WTC11 (cell line): ENCODE results near the gene MFSD1. TPM values are rescaled to one million over a fixed set of nuclear protein-coding genes. Genes with fewer than 3 reads are reported as not detected.

ENCODE experiments used
- ATAC-seq: fragments of 200-7000 bp; cut with Tn5 transposase; 2 replicates; pipeline ENCODE4 v1.10.0; 2021; ENCODE audit warnings: mild to moderate bottlenecking, moderate library complexity
- CTCF ChIA-PET: fragments of 300-600 bp; sonication (Branson Sonifier 250); formaldehyde crosslinking; loops from one replicate; lab custom pipeline; 2021; ENCODE audit warnings: antibody characterized with exemption; lab: Charles Lee
- POLR2A ChIA-PET: fragments of 350-600 bp; sonication (Branson Sonifier 250); formaldehyde crosslinking; loops from one replicate; lab custom pipeline; 2021; ENCODE audit warnings: antibody characterized with exemption; lab: Charles Lee
- DNase-seq: peaks from one replicate; pipeline ENCODE4 v3.0.0; 2021; ENCODE audit warnings: low spot score
- H3K27ac Mint-ChIP-seq: 2 replicates; pipeline ENCODE4 v1.8.0; 2021; ENCODE audit warnings: mixed read lengths
- H3K27me3 Mint-ChIP-seq: 2 replicates; pipeline ENCODE4 v1.8.0; 2021; ENCODE audit warnings: low read depth, mild to moderate bottlenecking, moderate library complexity, mixed read lengths
- H3K36me3 Mint-ChIP-seq: 2 replicates; pipeline ENCODE4 v1.8.0; 2021; ENCODE audit warnings: mixed read lengths
- H3K4me1 Mint-ChIP-seq: 2 replicates; pipeline ENCODE4 v1.8.0; 2022; ENCODE audit warnings: mixed read lengths
- H3K4me3 Mint-ChIP-seq: 2 replicates; pipeline ENCODE4 v1.8.0; 2021; ENCODE audit warnings: mild to moderate bottlenecking, moderate library complexity, mixed read lengths
- H3K9me3 Mint-ChIP-seq: 2 replicates; pipeline ENCODE4 v1.8.0; 2021; ENCODE audit warnings: mixed read lengths
- FOXP1 ChIP-seq: sonication (generic); formaldehyde crosslinking; IDR thresholded peaks from 2 replicates; pipeline ENCODE4 v1.8.0; 2022; ENCODE audit warnings: missing genetic modification reagents, mild to moderate bottlenecking, moderate library complexity, borderline replicate concordance
- GABPB1 ChIP-seq: sonication (generic); formaldehyde crosslinking; IDR thresholded peaks from 2 replicates; pipeline ENCODE4 v1.8.1; 2023; ENCODE audit warnings: mild to moderate bottlenecking, missing genetic modification reagents
- GTF2I ChIP-seq: fragments of 250-450 bp; sonication (Bioruptor Pico); conservative IDR thresholded peaks from 2 replicates; pipeline ENCODE4 v1.4.0; 2021; ENCODE audit warnings: mild to moderate bottlenecking
- MYBL2 ChIP-seq: sonication (generic); formaldehyde crosslinking; IDR thresholded peaks from 2 replicates; pipeline ENCODE4 v1.8.1; 2023; ENCODE audit warnings: mild to moderate bottlenecking, moderate library complexity, missing genetic modification reagents
- TCF7 ChIP-seq: sonication (generic); formaldehyde crosslinking; IDR thresholded peaks from 2 replicates; pipeline ENCODE4 v1.8.0; 2022; ENCODE audit warnings: mild to moderate bottlenecking, low read depth, missing genetic modification reagents, moderate library complexity
- ZNF396 ChIP-seq: fragments of 250-450 bp; sonication (Bioruptor Pico); IDR thresholded peaks from 2 replicates; pipeline ENCODE4 v1.8.0; 2021; ENCODE audit warnings: mild to moderate bottlenecking, moderate library complexity, borderline replicate concordance
- total RNA-seq: library from RNA; stranded (reverse); gene quantifications from 3 replicates; pipeline ENCODE4 v1.2.3, GENCODE V29; 2021
- TF ChIP-seq, protein P1 (sequence below): sonication (generic); formaldehyde crosslinking; IDR thresholded peaks from 2 replicates; pipeline ENCODE4 v1.8.0; 2023; ENCODE audit warnings: missing genetic modification reagents, mild to moderate bottlenecking, borderline replicate concordance
- TF ChIP-seq, protein P2 (sequence below): fragments of 250-450 bp; sonication (Bioruptor Pico); IDR thresholded peaks from 2 replicates; pipeline ENCODE4 v1.9.0; 2021; ENCODE audit warnings: mild to moderate bottlenecking
- TF ChIP-seq, protein P3 (sequence below): fragments of 200-600 bp; IDR thresholded peaks from 2 replicates; pipeline ENCODE4 v1.8.0; 2022; ENCODE audit warnings: antibody characterized with exemption
- TF ChIP-seq, protein P4 (sequence below): sonication (generic); formaldehyde crosslinking; conservative IDR thresholded peaks from 2 replicates; pipeline ENCODE4 v1.8.1; 2022; ENCODE audit warnings: mild to moderate bottlenecking, missing genetic modification reagents
- TF ChIP-seq, protein P5 (sequence below): sonication (generic); formaldehyde crosslinking; IDR thresholded peaks from 2 replicates; pipeline ENCODE4 v1.8.1; 2022; ENCODE audit warnings: mild to moderate bottlenecking, moderate library complexity, missing genetic modification reagents
- TF ChIP-seq, protein P6 (sequence below): sonication (generic); formaldehyde crosslinking; IDR thresholded peaks from 2 replicates; pipeline ENCODE4 v1.8.0; 2022; ENCODE audit warnings: missing genetic modification reagents

MFSD1 gene
- total RNA-seq, 1 experiment from 2014 or later: 8.2 TPM

DNA sequence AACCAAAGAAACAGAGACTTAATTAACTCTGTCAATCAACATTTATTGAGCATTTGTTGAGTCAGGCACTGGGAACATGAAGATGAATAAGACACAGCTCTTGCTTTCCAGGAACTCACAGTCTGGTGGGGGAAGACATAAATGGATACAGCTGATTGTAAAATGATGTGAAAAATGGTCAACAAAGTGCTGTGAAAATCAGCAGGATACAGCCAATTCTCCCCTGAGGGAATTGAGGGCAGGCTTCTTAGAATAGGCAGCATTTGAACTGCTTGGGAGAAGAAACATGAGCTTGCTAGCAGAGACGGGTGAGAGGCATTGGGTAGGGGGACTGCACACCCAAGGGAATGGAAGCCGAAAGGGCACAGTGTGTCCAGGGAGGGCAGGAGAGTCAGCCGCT lies 41.1 kb downstream of the MFSD1 start (continued):
- TF ChIP-seq, protein P1, sequence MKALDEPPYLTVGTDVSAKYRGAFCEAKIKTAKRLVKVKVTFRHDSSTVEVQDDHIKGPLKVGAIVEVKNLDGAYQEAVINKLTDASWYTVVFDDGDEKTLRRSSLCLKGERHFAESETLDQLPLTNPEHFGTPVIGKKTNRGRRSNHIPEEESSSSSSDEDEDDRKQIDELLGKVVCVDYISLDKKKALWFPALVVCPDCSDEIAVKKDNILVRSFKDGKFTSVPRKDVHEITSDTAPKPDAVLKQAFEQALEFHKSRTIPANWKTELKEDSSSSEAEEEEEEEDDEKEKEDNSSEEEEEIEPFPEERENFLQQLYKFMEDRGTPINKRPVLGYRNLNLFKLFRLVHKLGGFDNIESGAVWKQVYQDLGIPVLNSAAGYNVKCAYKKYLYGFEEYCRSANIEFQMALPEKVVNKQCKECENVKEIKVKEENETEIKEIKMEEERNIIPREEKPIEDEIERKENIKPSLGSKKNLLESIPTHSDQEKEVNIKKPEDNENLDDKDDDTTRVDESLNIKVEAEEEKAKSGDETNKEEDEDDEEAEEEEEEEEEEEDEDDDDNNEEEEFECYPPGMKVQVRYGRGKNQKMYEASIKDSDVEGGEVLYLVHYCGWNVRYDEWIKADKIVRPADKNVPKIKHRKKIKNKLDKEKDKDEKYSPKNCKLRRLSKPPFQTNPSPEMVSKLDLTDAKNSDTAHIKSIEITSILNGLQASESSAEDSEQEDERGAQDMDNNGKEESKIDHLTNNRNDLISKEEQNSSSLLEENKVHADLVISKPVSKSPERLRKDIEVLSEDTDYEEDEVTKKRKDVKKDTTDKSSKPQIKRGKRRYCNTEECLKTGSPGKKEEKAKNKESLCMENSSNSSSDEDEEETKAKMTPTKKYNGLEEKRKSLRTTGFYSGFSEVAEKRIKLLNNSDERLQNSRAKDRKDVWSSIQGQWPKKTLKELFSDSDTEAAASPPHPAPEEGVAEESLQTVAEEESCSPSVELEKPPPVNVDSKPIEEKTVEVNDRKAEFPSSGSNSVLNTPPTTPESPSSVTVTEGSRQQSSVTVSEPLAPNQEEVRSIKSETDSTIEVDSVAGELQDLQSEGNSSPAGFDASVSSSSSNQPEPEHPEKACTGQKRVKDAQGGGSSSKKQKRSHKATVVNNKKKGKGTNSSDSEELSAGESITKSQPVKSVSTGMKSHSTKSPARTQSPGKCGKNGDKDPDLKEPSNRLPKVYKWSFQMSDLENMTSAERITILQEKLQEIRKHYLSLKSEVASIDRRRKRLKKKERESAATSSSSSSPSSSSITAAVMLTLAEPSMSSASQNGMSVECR (CRISPR knock-in tag): no peak

DNA sequence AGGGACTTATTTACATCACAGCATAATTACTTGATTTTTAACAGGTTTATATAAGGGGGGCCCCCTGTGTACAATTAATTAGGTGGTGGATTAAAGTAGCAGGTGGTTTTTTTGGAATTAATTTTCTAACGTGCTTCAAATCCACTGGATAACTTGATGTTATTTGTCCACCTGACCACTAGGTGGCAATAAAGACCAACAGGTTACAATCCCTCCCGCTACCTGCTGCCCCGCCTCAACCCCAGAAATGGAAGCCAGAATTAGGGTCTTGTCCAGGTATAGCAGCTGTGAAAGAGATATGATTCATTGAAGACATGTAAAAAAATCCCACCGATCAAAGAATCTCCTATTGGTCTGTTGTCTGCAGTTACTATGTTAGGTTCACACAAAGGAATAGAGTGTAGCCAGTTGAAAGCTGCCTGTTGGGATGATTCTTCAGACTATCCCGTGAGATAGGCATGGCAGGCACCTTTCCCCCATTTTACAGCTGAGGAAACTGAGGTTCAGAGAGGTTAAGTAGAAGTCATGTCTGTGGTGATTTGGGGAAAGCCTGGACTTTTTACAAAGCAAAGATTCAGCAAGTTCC lies 44.0 kb downstream of the MFSD1 start:
- peak; percentile 22 for DNase-seq
- POLR2A ChIA-PET: no interaction called here
- H3K27me3 Mint-ChIP-seq: no peaks in the 10 kb centered on the region

DNA sequence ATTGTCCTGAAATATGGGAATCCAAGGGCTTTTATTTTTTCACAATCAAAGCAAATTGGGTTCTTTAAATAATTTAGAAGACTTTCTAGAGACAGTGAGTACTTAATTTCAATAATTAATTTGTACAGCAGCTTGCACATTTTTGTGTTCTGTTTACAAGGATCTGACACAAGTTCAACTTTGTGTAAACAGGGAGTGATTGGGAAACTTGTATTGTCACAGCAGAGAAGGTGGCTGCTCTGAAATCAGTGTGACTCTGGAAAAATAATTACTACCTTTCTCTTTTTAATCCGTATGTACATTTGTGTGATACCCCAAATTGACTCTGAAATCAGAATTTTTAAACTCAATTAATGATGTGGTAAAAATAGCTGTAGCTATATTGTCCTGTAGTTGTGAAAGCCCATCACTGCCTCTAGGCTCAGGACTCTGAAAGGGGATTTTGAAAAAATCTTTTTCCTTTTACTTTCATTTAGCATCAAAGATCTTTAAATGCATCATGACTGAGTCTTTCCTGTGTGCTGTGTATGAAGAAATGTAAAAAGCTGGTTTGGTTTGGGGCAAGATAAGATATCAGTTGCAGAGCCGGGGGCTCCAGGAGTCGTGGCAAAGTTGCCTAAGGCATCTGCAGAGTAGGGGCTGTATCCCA lies 45.1 kb downstream of the MFSD1 start:
- H3K27me3 Mint-ChIP-seq: no peaks in the 10 kb centered on the region
- CTCF ChIA-PET: interaction anchor here (1.5 kb wide), 1 partner anchor 283 kb away, joined by 6 read pairs; no protein-coding TSS in a partner anchor
- ATAC-seq: no peak
- H3K4me3 Mint-ChIP-seq: no peak overlapping the region
- TF ChIP-seq, protein P2, sequence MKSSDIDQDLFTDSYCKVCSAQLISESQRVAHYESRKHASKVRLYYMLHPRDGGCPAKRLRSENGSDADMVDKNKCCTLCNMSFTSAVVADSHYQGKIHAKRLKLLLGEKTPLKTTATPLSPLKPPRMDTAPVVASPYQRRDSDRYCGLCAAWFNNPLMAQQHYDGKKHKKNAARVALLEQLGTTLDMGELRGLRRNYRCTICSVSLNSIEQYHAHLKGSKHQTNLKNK (CRISPR knock-in tag): no peak
- no peak for TF ChIP-seq MYBL2
- TF ChIP-seq, all 79 proteins: peak for 0
- no peaks in the 10 kb centered on the region for H3K36me3 Mint-ChIP-seq
- H3K4me1 Mint-ChIP-seq: no peaks in the 10 kb centered on the region
- DNase-seq: no peak
- H3K9me3 Mint-ChIP-seq: no peaks in the 10 kb centered on the region
- POLR2A ChIA-PET: no interaction called here
- H3K27ac Mint-ChIP-seq: no peak overlapping the region

More for the DNA sequence above, 44.0 kb downstream of the MFSD1 start:
- H3K4me1 Mint-ChIP-seq: no peaks in the 10 kb centered on the region
- H3K4me3 Mint-ChIP-seq: no peak overlapping the region
- TF ChIP-seq, protein P3, sequence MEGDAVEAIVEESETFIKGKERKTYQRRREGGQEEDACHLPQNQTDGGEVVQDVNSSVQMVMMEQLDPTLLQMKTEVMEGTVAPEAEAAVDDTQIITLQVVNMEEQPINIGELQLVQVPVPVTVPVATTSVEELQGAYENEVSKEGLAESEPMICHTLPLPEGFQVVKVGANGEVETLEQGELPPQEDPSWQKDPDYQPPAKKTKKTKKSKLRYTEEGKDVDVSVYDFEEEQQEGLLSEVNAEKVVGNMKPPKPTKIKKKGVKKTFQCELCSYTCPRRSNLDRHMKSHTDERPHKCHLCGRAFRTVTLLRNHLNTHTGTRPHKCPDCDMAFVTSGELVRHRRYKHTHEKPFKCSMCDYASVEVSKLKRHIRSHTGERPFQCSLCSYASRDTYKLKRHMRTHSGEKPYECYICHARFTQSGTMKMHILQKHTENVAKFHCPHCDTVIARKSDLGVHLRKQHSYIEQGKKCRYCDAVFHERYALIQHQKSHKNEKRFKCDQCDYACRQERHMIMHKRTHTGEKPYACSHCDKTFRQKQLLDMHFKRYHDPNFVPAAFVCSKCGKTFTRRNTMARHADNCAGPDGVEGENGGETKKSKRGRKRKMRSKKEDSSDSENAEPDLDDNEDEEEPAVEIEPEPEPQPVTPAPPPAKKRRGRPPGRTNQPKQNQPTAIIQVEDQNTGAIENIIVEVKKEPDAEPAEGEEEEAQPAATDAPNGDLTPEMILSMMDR: peak; percentile 78
- no peak for TF ChIP-seq FOXP1 (CRISPR knock-in tag)
- ATAC-seq: peak; percentile 79
- H3K9me3 Mint-ChIP-seq: no peaks in the 10 kb centered on the region
- no peaks in the 10 kb centered on the region for H3K36me3 Mint-ChIP-seq
- CTCF ChIA-PET: interaction anchor here (0.9 to 2.5 kb wide), 5 partner anchors 118 to 741 kb away, joined by 3 to 30 read pairs (median 4); no protein-coding TSS in a partner anchor
- H3K27ac Mint-ChIP-seq: no peak overlapping the region

DNA sequence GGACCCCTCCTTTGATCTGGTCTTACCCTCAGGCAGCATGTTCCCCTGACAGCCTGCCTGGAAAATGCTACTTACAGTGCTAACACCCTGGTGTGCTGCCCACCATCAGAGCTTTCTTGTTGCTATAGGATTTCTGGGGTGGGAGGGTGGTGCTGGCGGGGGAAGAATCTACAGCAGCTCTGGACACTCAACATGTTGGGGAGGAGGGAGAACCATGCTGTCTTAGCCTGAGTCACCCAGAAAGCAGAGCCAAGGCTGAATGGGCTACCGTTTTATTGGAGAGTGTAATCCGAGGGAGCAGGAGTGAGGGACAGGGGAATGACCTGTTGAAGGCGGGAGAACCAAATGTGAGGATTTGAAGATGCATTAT lies 45.6 kb downstream of the MFSD1 start:
- no peak overlapping the region for H3K27ac Mint-ChIP-seq
- DNase-seq (no peak), ATAC-seq (peak; percentile 12)
- POLR2A ChIA-PET: interaction anchor here (0.5 kb wide), 1 partner anchor 161 kb away, joined by 3 read pairs; no protein-coding TSS in a partner anchor
- TF ChIP-seq GTF2I: no peak
- TF ChIP-seq GABPB1 (CRISPR knock-in tag): no peak
- no peak for TF ChIP-seq ZNF396 (CRISPR knock-in tag)
- H3K36me3 Mint-ChIP-seq: no peaks in the 10 kb centered on the region
- CTCF ChIA-PET: interaction anchor here (1.0 to 1.5 kb wide), 2 partner anchors 70 to 283 kb away, joined by 3 to 6 read pairs; no protein-coding TSS in a partner anchor
- H3K4me3 Mint-ChIP-seq: no peak overlapping the region
- no peaks in the 10 kb centered on the region for H3K27me3 Mint-ChIP-seq
- no peaks in the 10 kb centered on the region for H3K4me1 Mint-ChIP-seq
- no peaks in the 10 kb centered on the region for H3K9me3 Mint-ChIP-seq

DNA sequence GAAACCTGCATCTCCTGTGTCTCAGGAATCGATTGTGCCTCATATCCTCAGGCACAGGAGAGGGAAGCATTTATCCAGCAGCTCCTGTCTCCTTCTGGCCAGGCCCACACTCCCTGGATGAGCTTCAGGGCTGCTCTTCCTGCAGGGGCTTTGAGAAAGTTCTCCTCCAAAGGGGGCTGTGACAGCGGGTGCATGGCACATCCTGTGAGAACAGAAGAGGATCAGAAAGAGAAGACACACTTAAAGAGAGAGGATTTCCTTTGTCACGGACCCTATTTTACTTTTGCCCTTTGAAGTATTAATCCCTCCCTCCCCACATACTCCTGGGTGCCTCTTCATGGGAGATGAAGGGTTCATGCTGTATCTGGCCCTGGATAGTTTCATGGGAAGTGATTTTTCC lies 46.0 kb downstream of the MFSD1 start:
- no peaks in the 10 kb centered on the region for H3K9me3 Mint-ChIP-seq
- ChIA-PET CTCF (interaction anchor here (1.0 to 1.5 kb wide), 2 partner anchors 70 to 282 kb away, joined by 3 to 6 read pairs; no protein-coding TSS in a partner anchor), POLR2A (interaction anchor here (0.5 kb wide), 1 partner anchor 160 kb away, joined by 3 read pairs; no protein-coding TSS in a partner anchor)
- H3K36me3 Mint-ChIP-seq: no peaks in the 10 kb centered on the region
- DNase-seq (no peak), ATAC-seq (peak; percentile 33)
- H3K4me3 Mint-ChIP-seq: no peak overlapping the region
- no peaks in the 10 kb centered on the region for H3K4me1 Mint-ChIP-seq
- H3K27ac Mint-ChIP-seq: no peak overlapping the region
- no peak for TF ChIP-seq TCF7
- TF ChIP-seq, protein P4, sequence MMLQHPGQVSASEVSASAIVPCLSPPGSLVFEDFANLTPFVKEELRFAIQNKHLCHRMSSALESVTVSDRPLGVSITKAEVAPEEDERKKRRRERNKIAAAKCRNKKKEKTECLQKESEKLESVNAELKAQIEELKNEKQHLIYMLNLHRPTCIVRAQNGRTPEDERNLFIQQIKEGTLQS (CRISPR knock-in tag): no peak
- TF ChIP-seq, protein P5, sequence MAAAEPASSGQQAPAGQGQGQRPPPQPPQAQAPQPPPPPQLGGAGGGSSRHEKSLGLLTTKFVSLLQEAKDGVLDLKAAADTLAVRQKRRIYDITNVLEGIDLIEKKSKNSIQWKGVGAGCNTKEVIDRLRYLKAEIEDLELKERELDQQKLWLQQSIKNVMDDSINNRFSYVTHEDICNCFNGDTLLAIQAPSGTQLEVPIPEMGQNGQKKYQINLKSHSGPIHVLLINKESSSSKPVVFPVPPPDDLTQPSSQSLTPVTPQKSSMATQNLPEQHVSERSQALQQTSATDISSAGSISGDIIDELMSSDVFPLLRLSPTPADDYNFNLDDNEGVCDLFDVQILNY (CRISPR knock-in tag): no peak
- TF ChIP-seq, protein P6, sequence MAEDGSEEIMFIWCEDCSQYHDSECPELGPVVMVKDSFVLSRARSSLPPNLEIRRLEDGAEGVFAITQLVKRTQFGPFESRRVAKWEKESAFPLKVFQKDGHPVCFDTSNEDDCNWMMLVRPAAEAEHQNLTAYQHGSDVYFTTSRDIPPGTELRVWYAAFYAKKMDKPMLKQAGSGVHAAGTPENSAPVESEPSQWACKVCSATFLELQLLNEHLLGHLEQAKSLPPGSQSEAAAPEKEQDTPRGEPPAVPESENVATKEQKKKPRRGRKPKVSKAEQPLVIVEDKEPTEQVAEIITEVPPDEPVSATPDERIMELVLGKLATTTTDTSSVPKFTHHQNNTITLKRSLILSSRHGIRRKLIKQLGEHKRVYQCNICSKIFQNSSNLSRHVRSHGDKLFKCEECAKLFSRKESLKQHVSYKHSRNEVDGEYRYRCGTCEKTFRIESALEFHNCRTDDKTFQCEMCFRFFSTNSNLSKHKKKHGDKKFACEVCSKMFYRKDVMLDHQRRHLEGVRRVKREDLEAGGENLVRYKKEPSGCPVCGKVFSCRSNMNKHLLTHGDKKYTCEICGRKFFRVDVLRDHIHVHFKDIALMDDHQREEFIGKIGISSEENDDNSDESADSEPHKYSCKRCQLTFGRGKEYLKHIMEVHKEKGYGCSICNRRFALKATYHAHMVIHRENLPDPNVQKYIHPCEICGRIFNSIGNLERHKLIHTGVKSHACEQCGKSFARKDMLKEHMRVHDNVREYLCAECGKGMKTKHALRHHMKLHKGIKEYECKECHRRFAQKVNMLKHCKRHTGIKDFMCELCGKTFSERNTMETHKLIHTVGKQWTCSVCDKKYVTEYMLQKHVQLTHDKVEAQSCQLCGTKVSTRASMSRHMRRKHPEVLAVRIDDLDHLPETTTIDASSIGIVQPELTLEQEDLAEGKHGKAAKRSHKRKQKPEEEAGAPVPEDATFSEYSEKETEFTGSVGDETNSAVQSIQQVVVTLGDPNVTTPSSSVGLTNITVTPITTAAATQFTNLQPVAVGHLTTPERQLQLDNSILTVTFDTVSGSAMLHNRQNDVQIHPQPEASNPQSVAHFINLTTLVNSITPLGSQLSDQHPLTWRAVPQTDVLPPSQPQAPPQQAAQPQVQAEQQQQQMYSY (CRISPR knock-in tag): no peak
- no peaks in the 10 kb centered on the region for H3K27me3 Mint-ChIP-seq
